GM12878 (cell line): ENCODE measurements around the gene LRP1B. TPM values are rescaled to one million over a fixed set of nuclear protein-coding genes. Genes with fewer than 3 reads are reported as not detected.

Experiments
- ATAC-seq: fragments of 200-7000 bp; cut with Tn5 transposase; 3 replicates; pipeline ENCODE4 v1.9.1; 2020; ENCODE audit warnings: mild to moderate bottlenecking, moderate library complexity
- BruUV-seq: library from RNA; stranded (reverse); fragments of 400-500 nt; replicated peaks from 2 replicates; lab custom pipeline; 2021; lab: Mats Ljungman, UMichigan
- CTCF ChIA-PET: fragments of 300-600 bp; sonication (Branson Sonifier 250); formaldehyde crosslinking; extraction: SDS; loops from one replicate; lab custom pipeline; 2021; ENCODE audit warnings: inconsistent platforms; lab: Yijun Ruan, JAX
- POLR2A ChIA-PET: fragments of 350-600 bp; formaldehyde crosslinking; extraction: SDS; loops from one replicate; lab custom pipeline; 2021; ENCODE audit warnings: inconsistent platforms; lab: Charles Lee
- RAD21 ChIA-PET: fragments of 300-600 bp; sonication (Branson Sonifier 250); formaldehyde crosslinking; loops from one replicate; lab custom pipeline; 2023; ENCODE audit warnings: antibody characterized with exemption; ENCODE audit not compliant: unreplicated experiment; lab: Charles Lee
- SMC1A ChIA-PET: fragments of 300-600 bp; sonication (Branson Sonifier 250); formaldehyde crosslinking; loops from one replicate; lab custom pipeline; 2023; ENCODE audit not compliant: unreplicated experiment, uncharacterized antibody; lab: Charles Lee
- DNase-seq: peaks from one replicate; pipeline ENCODE4 v3.0.0-alpha.2; 2011; ENCODE audit warnings: low read depth, low spot score
- FAIRE-seq: peaks from 3 replicates; lab custom pipeline; 2011; peaks lifted over from hg19 to GRCh38; lab: Jason Lieb, UNC
- H2AFZ ChIP-seq: 2 replicates; pipeline ENCODE4 v1.6.0; 2011; ENCODE audit warnings: low read depth, low read length, control low read depth; ENCODE audit not compliant: control insufficient read depth
- H3K27ac ChIP-seq: 2 replicates; pipeline ENCODE4 v1.5.1; 2011; ENCODE audit warnings: control low read depth; ENCODE audit not compliant: control insufficient read depth, insufficient read depth
- H3K27me3 ChIP-seq, 2 experiments: replicated peaks in 1 of 2; 2 replicates each; pipeline versions ENCODE4 v1.6.0 to v1.6.1; 2011; ENCODE audit warnings: low read length in 1 of 2; ENCODE audit not compliant: control insufficient read depth in 2 of 2, insufficient read depth in 2 of 2
- H3K36me3 ChIP-seq, 2 experiments: 2 replicates each; pipeline ENCODE4 v1.5.1; 2011; ENCODE audit warnings: low read length in 1 of 2; ENCODE audit not compliant: control insufficient read depth in 2 of 2, insufficient read depth in 2 of 2
- H3K4me1 ChIP-seq: 2 replicates; pipeline ENCODE4 v1.6.1; 2011; ENCODE audit warnings: mild to moderate bottlenecking, low read length, moderate library complexity, mixed read lengths; ENCODE audit not compliant: control insufficient read depth, insufficient read depth
- H3K4me2 ChIP-seq: 2 replicates; pipeline ENCODE4 v1.6.0; 2011; ENCODE audit warnings: control low read depth; ENCODE audit not compliant: control insufficient read depth, insufficient read depth
- H3K4me3 ChIP-seq: fragments of 200-600 bp; sonication (generic); 2 replicates; pipeline ENCODE4 v1.5.1; 2016
- H3K79me2 ChIP-seq: 2 replicates; pipeline ENCODE4 v1.6.0; 2011; ENCODE audit warnings: low read length; ENCODE audit not compliant: control insufficient read depth, insufficient read depth
- H3K9ac ChIP-seq: 2 replicates; pipeline ENCODE4 v1.8.0; 2011; ENCODE audit warnings: low read length, control low read depth, mixed read lengths; ENCODE audit not compliant: control insufficient read depth, insufficient read depth
- H3K9me3 ChIP-seq: replicated peaks from 3 replicates; pipeline ENCODE4 v1.5.1; 2011; ENCODE audit warnings: mild to moderate bottlenecking, low read length; ENCODE audit not compliant: control insufficient read depth, insufficient read depth
- H4K20me1 ChIP-seq: 2 replicates; pipeline ENCODE4 v1.6.0; 2011; ENCODE audit not compliant: control insufficient read depth, insufficient read depth
- DPF2 ChIP-seq: fragments of 450-650 bp; IDR thresholded peaks from 2 replicates; pipeline ENCODE4 v1.6.1; 2017; ENCODE audit warnings: mild to moderate bottlenecking
- FOS ChIP-seq: IDR thresholded peaks from 3 replicates; pipeline ENCODE4 v1.6.1; 2011; ENCODE audit warnings: borderline replicate concordance; ENCODE audit not compliant: insufficient read length; ENCODE audit errors: extremely low read depth
- IKZF1 ChIP-seq: fragments of 450-650 bp; conservative IDR thresholded peaks from 2 replicates; pipeline ENCODE4 v1.6.1; 2017; ENCODE audit warnings: antibody characterized with exemption, mild to moderate bottlenecking
- PML ChIP-seq: IDR thresholded peaks from 2 replicates; pipeline ENCODE4 v1.6.1; 2012; ENCODE audit warnings: low read length, inconsistent platforms
- POU2F2 ChIP-seq: IDR thresholded peaks from 3 replicates; pipeline ENCODE4 v1.6.1; 2011; ENCODE audit warnings: low read depth, mild to moderate bottlenecking, low read length, borderline replicate concordance
- RAD21 ChIP-seq: IDR thresholded peaks from 2 replicates; pipeline ENCODE4 v1.6.1; 2011; ENCODE audit warnings: mild to moderate bottlenecking, low read depth, low read length, moderate library complexity; ENCODE audit not compliant: insufficient read depth
- RUNX3 ChIP-seq: IDR thresholded peaks from 2 replicates; pipeline ENCODE4 v1.6.1; 2012; ENCODE audit warnings: low read length, inconsistent platforms
- SREBF1 ChIP-seq: IDR thresholded peaks from 2 replicates; pipeline ENCODE4 v1.6.1; 2012; ENCODE audit warnings: mild to moderate bottlenecking, low read length
- SREBF2 ChIP-seq: IDR thresholded peaks from 2 replicates; pipeline ENCODE4 v1.6.1; 2012; ENCODE audit warnings: mild to moderate bottlenecking, low read length
- SRF ChIP-seq, 2 experiments: IDR thresholded peaks; 2 replicates each; pipeline ENCODE4 v1.6.1; 2011; ENCODE audit warnings: low read depth in 2 of 2, low read length in 2 of 2, mild to moderate bottlenecking in 1 of 2, moderate library complexity in 1 of 2
- TCF7 ChIP-seq: IDR thresholded peaks from 2 replicates; pipeline ENCODE4 v1.6.1; 2014; ENCODE audit warnings: antibody characterized with exemption, borderline replicate concordance
- WGBS: methylation state at CpG from one replicate; pipeline ENCODE4 v1.1.6; 2016; ENCODE audit warnings: low lambda C conversion rate; ENCODE audit not compliant: insufficient replicate concordance, insufficient coverage; ENCODE audit errors: missing lambda C conversion rate; 5-methylcytosine and 5-hydroxymethylcytosine counted together
- in situ Hi-C: fragments of 300-500 bp; cut with MboI; formaldehyde crosslinking; loops from 9 replicates; pipeline ENCODE4 v1.14.3; 2018; ENCODE audit warnings: mixed read lengths
- intact Hi-C: fragments of 100-400 bp; cut with micrococcal nuclease; formaldehyde crosslinking; loops from one replicate; pipeline ENCODE4 v1.14.2; 2022; ENCODE audit not compliant: unreplicated experiment
- polyA plus RNA-seq, 11 experiments: library from polyadenylated mRNA; depleted of rRNA in 4 of 11; unstranded in 6 of 11; stranded (reverse) in 5 of 11; fragments of >200 nt; fragmentation: Nextera tagmentation in 4 of 11; fragmentation: Illumina TruSeq in 1 of 11; extraction: Ambion mirVana in 4 of 11; extraction: Trizol in 1 of 11; gene quantifications; 1 replicate in 1 of 11; 2 replicates in 10 of 11; pipeline versions ENCODE4 v1.2.1 to v1.2.3, GENCODE V29; 2011 to 2016; ENCODE audit warnings: inconsistent platforms in 2 of 11, missing spikeins in 2 of 11, low read depth in 1 of 11
- total RNA-seq, 4 experiments: library from RNA; depleted of rRNA in 3 of 4; stranded (reverse); fragments of >200 nt in 3 of 4; fragmentation: Illumina TruSeq in 1 of 4; extraction: Trizol in 1 of 4; gene quantifications; 2 replicates each; pipeline versions ENCODE4 v1.2.1 to v1.2.3, GENCODE V29; 2013 to 2021
- TF ChIP-seq, protein P1 (sequence below): IDR thresholded peaks from 2 replicates; pipeline ENCODE4 v1.6.1; 2011; ENCODE audit warnings: borderline replicate concordance, low read depth, mild to moderate bottlenecking, moderate library complexity, low read length; ENCODE audit not compliant: insufficient read depth, poor library complexity, severe bottlenecking
- TF ChIP-seq, protein P2 (sequence below): fragments of 450-650 bp; IDR thresholded peaks from 2 replicates; pipeline ENCODE4 v1.6.1; 2017; ENCODE audit warnings: mild to moderate bottlenecking, low read depth, inconsistent platforms; ENCODE audit not compliant: poor library complexity, severe bottlenecking

The LRP1B gene
- total and polyA plus RNA-seq, 10 of the 15 experiments (the other 5 are each of a cell fraction or from before 2014, with no cell fraction given): under 0.01 to 0.06 (median 0.03) TPM; not detected in 5

DNA sequence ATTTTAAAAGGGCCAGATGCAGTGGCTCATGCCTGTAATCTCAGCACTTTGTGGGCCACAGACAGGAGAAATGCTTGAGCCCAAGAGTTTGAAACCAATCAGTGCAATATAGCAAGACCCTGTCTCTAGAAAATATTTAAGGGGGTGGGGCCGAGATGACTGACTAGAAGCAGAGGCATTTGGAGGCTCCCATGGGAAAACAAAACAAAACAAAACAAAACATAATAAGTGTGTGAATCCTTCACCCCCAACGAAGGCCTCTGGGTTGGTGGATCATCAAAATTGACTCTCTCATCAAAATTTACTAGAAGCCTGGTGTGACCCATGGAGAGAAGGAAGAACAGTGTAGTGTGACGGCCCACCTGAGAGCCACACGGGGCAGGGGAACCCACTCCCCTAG, 560.9 kb downstream of the LRP1B start (continued):
- TF ChIP-seq, protein P1, sequence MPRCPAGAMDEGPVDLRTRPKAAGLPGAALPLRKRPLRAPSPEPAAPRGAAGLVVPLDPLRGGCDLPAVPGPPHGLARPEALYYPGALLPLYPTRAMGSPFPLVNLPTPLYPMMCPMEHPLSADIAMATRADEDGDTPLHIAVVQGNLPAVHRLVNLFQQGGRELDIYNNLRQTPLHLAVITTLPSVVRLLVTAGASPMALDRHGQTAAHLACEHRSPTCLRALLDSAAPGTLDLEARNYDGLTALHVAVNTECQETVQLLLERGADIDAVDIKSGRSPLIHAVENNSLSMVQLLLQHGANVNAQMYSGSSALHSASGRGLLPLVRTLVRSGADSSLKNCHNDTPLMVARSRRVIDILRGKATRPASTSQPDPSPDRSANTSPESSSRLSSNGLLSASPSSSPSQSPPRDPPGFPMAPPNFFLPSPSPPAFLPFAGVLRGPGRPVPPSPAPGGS: no peak
- TF ChIP-seq, all 136 proteins: peak for 0

DNA sequence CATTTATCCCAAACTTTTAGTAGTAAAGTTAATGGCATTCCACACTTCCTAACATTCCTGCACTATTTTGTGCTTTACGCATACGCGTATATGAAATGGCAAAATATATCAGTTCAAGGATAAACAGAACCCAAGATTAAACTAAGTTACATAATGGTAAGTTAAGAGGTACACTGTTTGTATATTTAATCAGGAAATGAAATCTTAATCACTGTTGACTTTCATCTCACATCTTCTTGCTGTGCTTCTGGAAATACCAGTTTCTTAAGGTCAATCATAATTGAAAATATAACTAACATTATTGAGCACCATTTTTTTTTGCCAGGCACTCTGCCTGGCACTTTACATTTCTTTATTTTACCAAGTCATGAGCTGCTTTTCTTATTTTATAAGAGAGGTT, 565.2 kb downstream of the LRP1B start:
- no peak for DNase-seq
- Histone ChIP-seq H3K4me2 (no peak overlapping the region), H3K27me3 (no peaks in the 10 kb centered on the region), H3K4me1 (no peaks in the 10 kb centered on the region), H2AFZ (no peak overlapping the region), H3K79me2 (no peaks in the 10 kb centered on the region), H3K27ac (no peak overlapping the region), H3K36me3 (no peaks in the 10 kb centered on the region), H4K20me1 (no peaks in the 10 kb centered on the region), H3K9ac (no peak overlapping the region), H3K9me3 (no peaks in the 10 kb centered on the region), H3K4me3 (no peak overlapping the region)
- ChIA-PET SMC1A (no interaction called here), POLR2A (no interaction called here), RAD21 (no interaction called here), CTCF (no interaction called here)
- WGBS: 99% methylated on average over 3 of the region's 3 CpGs
- in situ Hi-C loops: no loop called here
- intact Hi-C loops: no loop called here
- BruUV-seq: no TSS peak
- no peak for TF ChIP-seq SRF (IDR thresholded peaks at IDR 0.05; ENCODE audit: low read depth in 2 of 2, low read length in 2 of 2)
- no peak for TF ChIP-seq IKZF1
- TF ChIP-seq DPF2: no peak
- TF ChIP-seq, protein P2, sequence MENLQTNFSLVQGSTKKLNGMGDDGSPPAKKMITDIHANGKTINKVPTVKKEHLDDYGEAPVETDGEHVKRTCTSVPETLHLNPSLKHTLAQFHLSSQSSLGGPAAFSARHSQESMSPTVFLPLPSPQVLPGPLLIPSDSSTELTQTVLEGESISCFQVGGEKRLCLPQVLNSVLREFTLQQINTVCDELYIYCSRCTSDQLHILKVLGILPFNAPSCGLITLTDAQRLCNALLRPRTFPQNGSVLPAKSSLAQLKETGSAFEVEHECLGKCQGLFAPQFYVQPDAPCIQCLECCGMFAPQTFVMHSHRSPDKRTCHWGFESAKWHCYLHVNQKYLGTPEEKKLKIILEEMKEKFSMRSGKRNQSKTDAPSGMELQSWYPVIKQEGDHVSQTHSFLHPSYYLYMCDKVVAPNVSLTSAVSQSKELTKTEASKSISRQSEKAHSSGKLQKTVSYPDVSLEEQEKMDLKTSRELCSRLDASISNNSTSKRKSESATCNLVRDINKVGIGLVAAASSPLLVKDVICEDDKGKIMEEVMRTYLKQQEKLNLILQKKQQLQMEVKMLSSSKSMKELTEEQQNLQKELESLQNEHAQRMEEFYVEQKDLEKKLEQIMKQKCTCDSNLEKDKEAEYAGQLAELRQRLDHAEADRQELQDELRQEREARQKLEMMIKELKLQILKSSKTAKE: no peak
- no peak for TF ChIP-seq TCF7
- no peak for TF ChIP-seq SREBF1
- no peak for TF ChIP-seq SREBF2
- no peak for TF ChIP-seq RUNX3
- no peak for TF ChIP-seq FOS
- TF ChIP-seq POU2F2: no peak
- no peak for TF ChIP-seq RAD21
- TF ChIP-seq PML: no peak
- FAIRE-seq: no peak
- no peak for ATAC-seq
